Measurements from ENCODE around the gene SNAPIN. TPM values are rescaled to one million over a fixed set of nuclear protein-coding genes. Genes with fewer than 3 reads are reported as not detected.

SNAPIN gene
- total and polyA plus RNA-seq, 9 of the 15 experiments (the other 6 are each of a cell fraction or from before 2014, with no cell fraction given): 11.2 to 43.9 (median 32.3) TPM

DNA sequence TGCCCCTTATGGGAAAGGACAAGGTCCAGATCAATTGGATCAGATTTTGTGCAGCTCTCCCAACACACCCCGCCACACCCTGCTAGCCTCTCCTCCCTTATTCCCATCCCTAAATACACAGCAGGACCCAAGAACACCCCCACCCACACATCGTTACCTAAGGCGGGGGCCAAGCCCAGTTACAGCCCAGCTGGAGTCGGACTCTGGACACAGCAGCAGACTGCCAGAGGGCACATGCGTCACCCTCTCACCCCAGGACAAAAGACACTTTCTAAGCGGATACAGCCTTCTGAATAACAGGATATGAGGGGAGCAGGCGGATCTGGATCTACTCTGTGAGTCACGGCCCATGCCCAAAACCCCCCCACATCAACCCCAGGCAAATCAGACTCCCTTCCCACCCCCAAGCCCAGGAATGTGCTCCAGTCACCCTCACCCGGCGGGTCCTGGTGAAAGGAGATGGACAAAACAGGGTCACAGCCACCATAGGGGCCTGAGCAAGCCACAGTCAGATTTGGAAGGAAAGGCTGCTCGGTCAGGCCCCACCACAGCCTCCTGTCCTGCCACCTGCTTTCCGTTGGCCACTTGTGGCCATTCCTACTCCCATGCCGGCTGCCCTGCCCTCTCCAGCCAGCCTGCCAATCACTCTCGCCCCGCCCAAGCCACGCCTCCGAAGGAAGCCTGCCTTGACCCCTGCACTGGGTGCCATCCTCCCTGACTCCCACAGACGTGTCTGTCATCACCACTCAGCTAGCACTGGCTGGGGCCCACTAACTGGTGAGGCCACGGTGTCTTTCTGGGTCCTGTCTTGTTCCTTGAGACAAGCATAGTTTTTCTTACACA is 49.5 kb upstream of the SNAPIN start (continued):
- TF ChIP-seq CC2D1A (IDR thresholded peaks at IDR 0.05) (no peak), KDM1A (IDR thresholded peaks at IDR 0.05) (peak; percentile 71 to 72; a peak in 2 of 4 replicates), RCOR1 (IDR thresholded peaks at IDR 0.05; ENCODE audit: borderline replicate concordance in 1 of 2, low read depth in 2 of 2, low read length in 2 of 2) (peak in 1 of 2 experiments; percentile 48; a peak in 2 of 4 replicates), ZNF609 (CRISPR knock-in tag; IDR thresholded peaks at IDR 0.05; ENCODE audit: borderline replicate concordance) (no peak), TARDBP (IDR thresholded peaks at IDR 0.05) (no peak), CREM (IDR thresholded peaks at IDR 0.05; ENCODE audit: low read depth) (0 out of 2 replicates have a peak, but pooled peaks have one; percentile 30), RREB1 (CRISPR knock-in tag; IDR thresholded peaks at IDR 0.05) (no peak), ZEB2 (IDR thresholded peaks at IDR 0.05) (peak; percentile 72), SP1 (CRISPR knock-in tag; IDR thresholded peaks at IDR 0.05) (peak; percentile 67; the same call in 1 of the 2 replicates), RNF2 (IDR thresholded peaks at IDR 0.05) (no peak; the same call in 1 of the 2 replicates), FOXJ2 (tag; IDR thresholded peaks at IDR 0.05) (no peak), ZNF354B (CRISPR knock-in tag; IDR thresholded peaks at IDR 0.05) (no peak), RBBP5 (IDR thresholded peaks at IDR 0.05; ENCODE audit: borderline replicate concordance, insufficient read depth, low read length, poor library complexity, severe bottlenecking) (peak; percentile 52)
- TF ChIP-seq, protein P1, sequence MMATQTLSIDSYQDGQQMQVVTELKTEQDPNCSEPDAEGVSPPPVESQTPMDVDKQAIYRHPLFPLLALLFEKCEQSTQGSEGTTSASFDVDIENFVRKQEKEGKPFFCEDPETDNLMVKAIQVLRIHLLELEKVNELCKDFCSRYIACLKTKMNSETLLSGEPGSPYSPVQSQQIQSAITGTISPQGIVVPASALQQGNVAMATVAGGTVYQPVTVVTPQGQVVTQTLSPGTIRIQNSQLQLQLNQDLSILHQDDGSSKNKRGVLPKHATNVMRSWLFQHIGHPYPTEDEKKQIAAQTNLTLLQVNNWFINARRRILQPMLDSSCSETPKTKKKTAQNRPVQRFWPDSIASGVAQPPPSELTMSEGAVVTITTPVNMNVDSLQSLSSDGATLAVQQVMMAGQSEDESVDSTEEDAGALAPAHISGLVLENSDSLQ (IDR thresholded peaks at IDR 0.05): peak; percentile 99
- TF ChIP-seq, protein P2, sequence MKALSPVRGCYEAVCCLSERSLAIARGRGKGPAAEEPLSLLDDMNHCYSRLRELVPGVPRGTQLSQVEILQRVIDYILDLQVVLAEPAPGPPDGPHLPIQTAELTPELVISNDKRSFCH (CRISPR knock-in tag; IDR thresholded peaks at IDR 0.05): no peak
- TF ChIP-seq, protein P2 (tag; IDR thresholded peaks at IDR 0.05): no peak

Data from K562 (cell line).